SK-N-SH treated with all-trans-retinoic acid at 6 μM for 48 hours (cell line): ENCODE data around the gene PEX5L.
A peak's percentile ranks its signal among the peaks of the same experiment; 100 is the strongest.

Experiments used
- ATAC-seq: fragments of 200-7000 bp; cut with Tn5 transposase; 3 replicates; pipeline ENCODE4 v1.9.1; 2020; ENCODE audit warnings: mild to moderate bottlenecking, moderate library complexity
- ARNTL ChIP-seq: fragments of 450-650 bp; formaldehyde crosslinking; IDR thresholded peaks from 2 replicates; pipeline ENCODE4 v1.5.0; 2020; ENCODE audit warnings: low read depth, mild to moderate bottlenecking, moderate library complexity, borderline replicate concordance
- BACH2 ChIP-seq: fragments of 250-450 bp; sonication (Bioruptor Pico); IDR thresholded peaks from 2 replicates; pipeline ENCODE4 v1.9.0; 2021; ENCODE audit warnings: mild to moderate bottlenecking, borderline replicate concordance
- CSDC2 ChIP-seq: fragments of 250-450 bp; sonication (Bioruptor Pico); IDR thresholded peaks from 2 replicates; pipeline ENCODE4 v1.5.0; 2020; ENCODE audit warnings: mild to moderate bottlenecking, moderate library complexity
- CSRNP3 ChIP-seq: fragments of 250-450 bp; sonication (Bioruptor Pico); IDR thresholded peaks from 2 replicates; pipeline ENCODE4 v1.5.1; 2021; ENCODE audit warnings: mild to moderate bottlenecking, moderate library complexity
- ESRRG ChIP-seq: fragments of 250-450 bp; sonication (Bioruptor Pico); IDR thresholded peaks from 2 replicates; pipeline ENCODE4 v1.6.1; 2021; ENCODE audit warnings: mild to moderate bottlenecking
- GLIS3 ChIP-seq: fragments of 250-450 bp; sonication (Bioruptor Pico); IDR thresholded peaks from 2 replicates; pipeline ENCODE4 v1.5.0; 2020; ENCODE audit warnings: mild to moderate bottlenecking, moderate library complexity
- ISL1 ChIP-seq: fragments of 250-450 bp; sonication (Bioruptor Pico); IDR thresholded peaks from 2 replicates; pipeline ENCODE4 v2.1.2; 2022; ENCODE audit warnings: mild to moderate bottlenecking, moderate library complexity
- OSR1 ChIP-seq: fragments of 250-450 bp; sonication (Bioruptor Pico); IDR thresholded peaks from 2 replicates; pipeline ENCODE4 v1.8.0; 2022; ENCODE audit warnings: moderate library complexity, mild to moderate bottlenecking, inconsistent platforms
- PATZ1 ChIP-seq: fragments of 250-450 bp; sonication (Bioruptor Pico); IDR thresholded peaks from 2 replicates; pipeline ENCODE4 v1.8.0; 2020; ENCODE audit warnings: mild to moderate bottlenecking, moderate library complexity, borderline replicate concordance
- POU6F1 ChIP-seq: fragments of 250-450 bp; sonication (Bioruptor Pico); IDR thresholded peaks from 2 replicates; pipeline ENCODE4 v1.8.0; 2021; ENCODE audit warnings: low read depth, mild to moderate bottlenecking, moderate library complexity, borderline replicate concordance
- PPARA ChIP-seq: fragments of 250-450 bp; sonication (Bioruptor Pico); IDR thresholded peaks from 2 replicates; pipeline ENCODE4 v1.5.0; 2020; ENCODE audit warnings: mild to moderate bottlenecking, borderline replicate concordance
- RARB ChIP-seq: fragments of 250-450 bp; sonication (Bioruptor Pico); IDR thresholded peaks from 2 replicates; pipeline ENCODE4 v1.8.0; 2021; ENCODE audit warnings: mild to moderate bottlenecking, moderate library complexity
- SNAI2 ChIP-seq: fragments of 250-450 bp; sonication (Bioruptor Pico); IDR thresholded peaks from 2 replicates; pipeline ENCODE4 v1.5.0; 2020; ENCODE audit warnings: mild to moderate bottlenecking, moderate library complexity
- TCF4 ChIP-seq: fragments of 250-450 bp; sonication (Bioruptor Pico); IDR thresholded peaks from 2 replicates; pipeline ENCODE4 v1.8.0; 2021; ENCODE audit warnings: mild to moderate bottlenecking, moderate library complexity, borderline replicate concordance
- TSHZ2 ChIP-seq: fragments of 250-450 bp; sonication (Bioruptor Pico); IDR thresholded peaks from 2 replicates; pipeline ENCODE4 v1.5.0; 2020; ENCODE audit warnings: mild to moderate bottlenecking, moderate library complexity
- ZC3H10 ChIP-seq: fragments of 250-450 bp; sonication (Bioruptor Pico); IDR thresholded peaks from 2 replicates; pipeline ENCODE4 v1.5.1; 2021; ENCODE audit warnings: mild to moderate bottlenecking, moderate library complexity
- ZFP30 ChIP-seq: fragments of 450-650 bp; formaldehyde crosslinking; IDR thresholded peaks from 2 replicates; pipeline ENCODE4 v1.5.0; 2022; ENCODE audit warnings: mild to moderate bottlenecking, moderate library complexity
- ZNF565 ChIP-seq: fragments of 450-650 bp; formaldehyde crosslinking; conservative IDR thresholded peaks from 2 replicates; pipeline ENCODE4 v1.5.0; 2020; ENCODE audit warnings: low read depth, mild to moderate bottlenecking, moderate library complexity
- ZNF70 ChIP-seq: fragments of 450-650 bp; formaldehyde crosslinking; IDR thresholded peaks from 2 replicates; pipeline ENCODE4 v1.5.0; 2020; ENCODE audit warnings: mild to moderate bottlenecking, moderate library complexity

The PEX5L gene

GRCh38 chr3:179825527-179826246 lies 211.1 kb downstream of the PEX5L start:
- no peak for ATAC-seq
- TF ChIP-seq TCF4 (CRISPR knock-in tag): peak; percentile 34; the same call in 1 of the 2 replicates
- no peak for TF ChIP-seq ZNF70 (CRISPR knock-in tag)
- no peak for TF ChIP-seq OSR1 (CRISPR knock-in tag)

DNA sequence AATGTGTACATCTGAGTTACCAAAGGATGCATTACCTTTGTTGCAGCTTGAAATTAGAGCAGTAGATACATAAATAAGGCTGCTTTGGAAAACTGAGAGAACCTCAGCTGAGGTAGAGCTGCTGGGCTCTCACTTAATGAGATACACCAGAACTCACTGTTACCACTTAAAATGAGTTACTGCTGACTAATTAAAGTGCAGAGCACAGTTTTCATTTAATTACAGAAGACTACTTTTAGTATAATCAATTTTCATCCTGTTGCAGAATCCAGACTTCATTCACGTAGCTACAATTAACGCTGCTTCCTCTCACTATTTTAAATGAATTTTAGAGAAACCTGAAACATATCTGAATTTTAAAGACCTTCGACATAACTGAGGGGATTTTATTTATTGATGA lies 214.4 kb downstream of the PEX5L start:
- ATAC-seq: no peak
- TF ChIP-seq ZNF70 (CRISPR knock-in tag): no peak
- peak; percentile 23; the same call in 1 of the 2 replicates for TF ChIP-seq TCF4 (CRISPR knock-in tag)
- no peak for TF ChIP-seq POU6F1
- no peak for TF ChIP-seq SNAI2 (CRISPR knock-in tag)
- no peak for TF ChIP-seq PPARA (CRISPR knock-in tag)
- TF ChIP-seq CSRNP3 (CRISPR knock-in tag): no peak

DNA sequence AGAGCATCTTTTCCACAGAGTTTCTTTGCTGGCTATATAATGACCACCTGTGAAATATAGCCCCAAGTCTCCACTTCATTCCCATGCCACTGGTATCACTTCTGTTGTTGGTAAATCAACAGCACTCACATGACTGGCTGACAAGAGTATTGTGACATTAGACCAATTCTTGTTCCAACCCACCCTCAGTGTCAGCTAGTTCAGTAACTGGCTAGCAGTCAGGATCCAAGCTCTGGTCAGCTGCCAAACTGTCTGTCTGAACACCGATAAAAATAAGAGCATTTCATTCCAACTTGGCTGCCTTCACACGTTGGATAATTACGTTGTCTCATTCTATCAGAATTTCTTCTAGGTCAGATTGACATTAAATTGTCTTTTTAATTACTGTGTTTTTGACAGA lies 217.4 kb downstream of the PEX5L start:
- no peak for ATAC-seq
- TF ChIP-seq ZNF565 (CRISPR knock-in tag): no peak
- TF ChIP-seq PPARA (CRISPR knock-in tag): no peak
- no peak for TF ChIP-seq GLIS3 (CRISPR knock-in tag)
- TF ChIP-seq TCF4 (CRISPR knock-in tag): no peak
- no peak for TF ChIP-seq RARB (CRISPR knock-in tag)
- TF ChIP-seq BACH2 (CRISPR knock-in tag): no peak
- TF ChIP-seq POU6F1: no peak
- TF ChIP-seq ESRRG: no peak
- no peak for TF ChIP-seq ZC3H10 (CRISPR knock-in tag)
- TF ChIP-seq ISL1 (CRISPR knock-in tag): no peak
- no peak for TF ChIP-seq CSDC2 (CRISPR knock-in tag)
- no peak for TF ChIP-seq ZFP30 (CRISPR knock-in tag)
- TF ChIP-seq ARNTL (CRISPR knock-in tag): no peak
- no peak for TF ChIP-seq SNAI2 (CRISPR knock-in tag)
- no peak for TF ChIP-seq CSRNP3 (CRISPR knock-in tag)
- TF ChIP-seq PATZ1 (CRISPR knock-in tag): no peak
- no peak for TF ChIP-seq TSHZ2 (CRISPR knock-in tag)
- TF ChIP-seq OSR1 (CRISPR knock-in tag): no peak
